ENCODE measurements around the gene TEAD1.

- TF ChIP-seq POLR2A (IDR thresholded peaks at IDR 0.05; ENCODE audit: low read depth, low read length) (no peak), EZH2 (IDR thresholded peaks at IDR 0.05; ENCODE audit: borderline replicate concordance, low read depth, low read length, severe bottlenecking) (no peak), CTCF (IDR thresholded peaks at IDR 0.05; ENCODE audit: extremely low read depth in 1 of 2, insufficient read depth in 1 of 2, low read depth in 1 of 2, low read length in 2 of 2) (no peak), POLR2AphosphoS5 (IDR thresholded peaks at IDR 0.05; ENCODE audit: insufficient read depth, low read depth, low read length) (no peak), JUN (IDR thresholded peaks at IDR 0.05; ENCODE audit: borderline replicate concordance, insufficient read depth, insufficient read length, low read depth) (no peak), MAX (IDR thresholded peaks at IDR 0.05; ENCODE audit: insufficient read depth, insufficient read length) (no peak), FOS (IDR thresholded peaks at IDR 0.05; ENCODE audit: borderline replicate concordance, insufficient read depth, low read length) (no peak), MYC (IDR thresholded peaks at IDR 0.05; ENCODE audit: low read depth, low read length) (no peak), GATA2 (IDR thresholded peaks at IDR 0.05; ENCODE audit: insufficient read depth, insufficient read length, low read depth, low read length) (no peak)
Observed at GRCh38 chr11:12628314-12628713, 45.9 kb upstream of the TEAD1 start.
